GOT3 (cell line): Measurements from ENCODE around the gene NID1.

ENCODE experiments used
- DNase-seq: peaks from one replicate; lab custom pipeline; 2025; ENCODE audit warnings: mixed read lengths; lab: John Stamatoyannopoulos, UW

NID1 gene

GRCh38 chr1:236067854-236068454 lies 3.1 kb upstream of the NID1 start:
- DNase-seq = no peak

GRCh38 chr1:236066828-236067386 lies 2.0 kb upstream of the NID1 start:
- DNase-seq = no peak

- no peak for DNase-seq
Observed at GRCh38 chr1:236066054-236066453, 1.2 kb upstream of the NID1 start.

- no peak for DNase-seq
Observed at GRCh38 chr1:236065509-236066005, 667 bp upstream of the NID1 start.

GRCh38 chr1:236063919-236064673 lies 794 bp downstream of the NID1 start:
- DNase-seq = no peak

- DNase-seq = no peak
Observed at GRCh38 chr1:236063551-236063918, 1.4 kb downstream of the NID1 start.

GRCh38 chr1:236060286-236060685 lies 4.6 kb downstream of the NID1 start:
- no peak for DNase-seq

GRCh38 chr1:236059011-236059410 lies 5.9 kb downstream of the NID1 start:
- no peak for DNase-seq

GRCh38 chr1:236058141-236058934 lies 6.6 kb downstream of the NID1 start:
- DNase-seq = no peak

- no peak for DNase-seq
Observed at GRCh38 chr1:236057546-236057945, 7.3 kb downstream of the NID1 start.

GRCh38 chr1:236052232-236052993 lies 12.5 kb downstream of the NID1 start:
- no peak for DNase-seq

GRCh38 chr1:236051242-236051791 lies 13.6 kb downstream of the NID1 start:
- no peak for DNase-seq

GRCh38 chr1:236045771-236046170 lies 19.1 kb downstream of the NID1 start:
- DNase-seq = no peak

- no peak for DNase-seq
Observed at GRCh38 chr1:236044341-236044740, 20.5 kb downstream of the NID1 start.

- no peak for DNase-seq
Observed at GRCh38 chr1:236041631-236042618, 23.0 kb downstream of the NID1 start.

GRCh38 chr1:236039740-236040685 lies 24.9 kb downstream of the NID1 start:
- no peak for DNase-seq

- no peak for DNase-seq
Observed at GRCh38 chr1:236038034-236038433, 26.9 kb downstream of the NID1 start.

GRCh38 chr1:236035681-236036101 lies 29.2 kb downstream of the NID1 start:
- DNase-seq = no peak

- no peak for DNase-seq
Observed at GRCh38 chr1:236033336-236033735, 31.6 kb downstream of the NID1 start.
